GM10266 (cell line): Measurements from ENCODE around the gene SAMD8.
"Not testable (repeated sequence)": the region's sequence is repeated elsewhere in the genome, so short reads cannot be mapped to it uniquely, and the experiment has no call there.

Experiments
- DNase-seq: peaks from one replicate; pipeline ENCODE4 v3.0.0; 2012; ENCODE audit errors: extremely low spot score
- TF ChIP-seq, protein P1 (sequence below): IDR thresholded peaks from 2 replicates; pipeline ENCODE4 v1.5.1; 2012; ENCODE audit warnings: mild to moderate bottlenecking, low read depth; ENCODE audit not compliant: control insufficient read depth, insufficient read depth; ENCODE audit errors: missing control alignments

The SAMD8 gene

DNA sequence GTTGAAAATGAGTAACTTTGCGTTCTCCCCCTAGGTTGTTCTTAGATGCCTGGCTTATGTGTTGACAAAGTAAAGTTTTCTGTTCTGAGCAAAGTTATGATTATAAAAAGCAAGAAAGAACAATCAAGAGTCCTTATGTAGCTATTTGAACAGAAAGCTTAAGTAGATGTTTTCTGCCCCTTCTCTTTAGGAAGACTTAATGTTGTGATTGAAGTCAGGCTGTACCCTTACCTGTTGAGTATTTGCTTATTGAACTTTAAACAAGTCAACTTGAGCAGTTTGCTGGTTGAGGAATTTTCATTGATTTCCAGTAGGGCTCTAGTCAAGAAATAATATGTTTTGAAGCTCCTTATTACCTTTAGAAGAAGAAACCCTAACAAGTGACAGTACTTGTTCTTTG lies 65.3 kb downstream of the SAMD8 start:
- TF ChIP-seq, protein P1, sequence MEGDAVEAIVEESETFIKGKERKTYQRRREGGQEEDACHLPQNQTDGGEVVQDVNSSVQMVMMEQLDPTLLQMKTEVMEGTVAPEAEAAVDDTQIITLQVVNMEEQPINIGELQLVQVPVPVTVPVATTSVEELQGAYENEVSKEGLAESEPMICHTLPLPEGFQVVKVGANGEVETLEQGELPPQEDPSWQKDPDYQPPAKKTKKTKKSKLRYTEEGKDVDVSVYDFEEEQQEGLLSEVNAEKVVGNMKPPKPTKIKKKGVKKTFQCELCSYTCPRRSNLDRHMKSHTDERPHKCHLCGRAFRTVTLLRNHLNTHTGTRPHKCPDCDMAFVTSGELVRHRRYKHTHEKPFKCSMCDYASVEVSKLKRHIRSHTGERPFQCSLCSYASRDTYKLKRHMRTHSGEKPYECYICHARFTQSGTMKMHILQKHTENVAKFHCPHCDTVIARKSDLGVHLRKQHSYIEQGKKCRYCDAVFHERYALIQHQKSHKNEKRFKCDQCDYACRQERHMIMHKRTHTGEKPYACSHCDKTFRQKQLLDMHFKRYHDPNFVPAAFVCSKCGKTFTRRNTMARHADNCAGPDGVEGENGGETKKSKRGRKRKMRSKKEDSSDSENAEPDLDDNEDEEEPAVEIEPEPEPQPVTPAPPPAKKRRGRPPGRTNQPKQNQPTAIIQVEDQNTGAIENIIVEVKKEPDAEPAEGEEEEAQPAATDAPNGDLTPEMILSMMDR, result no peak
- DNase-seq, result no peak

- TF ChIP-seq, protein P1, result no peak
- no peak for DNase-seq
Measured at GRCh38 chr10:75179657-75180177, 68.3 kb downstream of the SAMD8 start.

DNA sequence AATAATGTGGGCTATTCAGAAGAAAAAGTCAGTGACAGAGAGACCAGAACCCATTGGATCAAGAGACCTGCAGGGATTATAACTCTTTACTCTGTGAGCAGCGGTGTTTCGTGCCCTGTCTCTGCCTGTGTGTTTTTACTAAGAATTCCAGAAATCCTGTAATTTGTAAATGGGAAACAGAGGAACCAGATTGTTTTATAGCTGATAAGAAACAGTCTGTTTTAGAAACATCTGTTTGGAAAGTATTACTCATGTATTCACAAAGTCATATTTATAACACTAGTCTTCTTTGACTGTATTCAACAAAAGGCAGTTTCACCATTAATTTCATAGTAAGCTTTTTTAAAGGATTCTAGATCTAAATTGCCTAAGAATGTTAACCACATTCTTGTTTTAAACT lies 69.1 kb downstream of the SAMD8 start:
- no peak for DNase-seq
- TF ChIP-seq, protein P1, result no peak

DNA sequence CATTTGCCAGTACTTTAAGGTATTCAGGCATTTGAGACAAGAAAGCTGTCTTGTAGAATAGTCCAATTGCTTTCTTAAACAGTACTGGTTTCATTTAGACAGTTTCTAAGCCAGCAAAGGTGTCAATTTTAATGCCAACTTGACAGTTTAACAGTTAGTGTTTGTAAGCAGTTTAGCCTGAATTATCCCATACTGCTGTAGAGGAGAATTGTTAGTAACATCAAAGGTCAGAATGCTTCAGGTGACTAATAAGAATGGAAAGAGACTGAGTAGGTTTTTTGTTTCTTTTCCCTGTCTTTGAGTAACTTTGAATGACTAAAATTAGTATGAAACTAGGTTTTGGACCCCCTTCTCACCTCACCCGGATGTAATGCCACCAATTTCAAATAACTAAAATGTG lies 69.6 kb downstream of the SAMD8 start:
- TF ChIP-seq, protein P1, result no peak

DNA sequence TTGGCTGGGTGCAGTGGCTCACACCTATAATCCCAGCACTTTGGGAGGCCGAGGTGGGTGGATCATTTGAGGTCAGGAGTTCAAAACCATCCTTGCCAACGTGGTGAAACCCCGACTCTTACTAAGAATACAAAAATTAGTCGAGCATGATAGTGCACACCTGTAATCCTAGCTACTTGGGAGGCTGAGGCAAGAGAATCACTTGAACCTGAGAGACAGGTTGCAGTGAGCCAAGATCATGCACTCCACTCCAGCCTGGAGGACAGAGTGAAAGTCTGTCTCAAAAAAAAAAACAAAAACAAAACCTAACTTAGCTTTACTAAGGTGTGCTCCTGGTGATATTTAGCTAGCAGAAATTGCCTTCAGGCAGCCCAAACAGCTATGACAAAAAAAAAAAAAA lies 74.9 kb downstream of the SAMD8 start:
- no peak for DNase-seq
- TF ChIP-seq, protein P1, result no peak

More for the DNA sequence above, 69.6 kb downstream of the SAMD8 start:
- no peak for DNase-seq

GRCh38 chr10:75187961-75188426 lies 76.5 kb downstream of the SAMD8 start:
- TF ChIP-seq, protein P1, result peak; percentile 69
- DNase-seq, result peak; percentile 62

GRCh38 chr10:75188522-75188921 lies 77.1 kb downstream of the SAMD8 start:
- not testable (repeated sequence) for DNase-seq
